Adrenal gland (tissue), 19 donors: ENCODE measurements around the gene LDAH. TPM values are rescaled to one million over a fixed set of nuclear protein-coding genes. Genes with fewer than 3 reads are reported as not detected.

Experiments
- DNase-seq, 7 donors: peaks; one replicate each; pipeline ENCODE4 v3.0.0-alpha.2; 2019 to 2020
- H3K27ac ChIP-seq, 5 donors: fragments of 200-600 bp; sonication (generic) in 4 of 5; 1 replicate in 3 of 5; 2 replicates in 2 of 5; pipeline versions ENCODE4 v1.5.1 to v1.8.0; 2016 to 2020; ENCODE audit warnings: mild to moderate bottlenecking in 1 of 5
- H3K27me3 ChIP-seq: fragments of 200-600 bp; 2 replicates; pipeline ENCODE4 v1.8.0; 2021
- H3K36me3 ChIP-seq, 2 donors: fragments of 200-600 bp; replicated peaks in 1 of 2; 1 replicate in 1 of 2; 2 replicates in 1 of 2; pipeline versions ENCODE4 v1.5.1 to v1.8.0; 2018 to 2022
- H3K4me1 ChIP-seq, 2 donors: fragments of 200-600 bp; replicated peaks in 1 of 2; 1 replicate in 1 of 2; 2 replicates in 1 of 2; pipeline versions ENCODE4 v1.5.1 to v1.8.0; 2018 to 2021
- H3K4me3 ChIP-seq, 4 donors: fragments of 200-600 bp; sonication (generic) in 3 of 4; one replicate each; pipeline ENCODE4 v1.5.1; 2016 to 2018
- H3K9me3 ChIP-seq, 3 donors: fragments of 200-600 bp; sonication (generic) in 1 of 3; replicated peaks in 1 of 3; 1 replicate in 2 of 3; 2 replicates in 1 of 3; pipeline versions ENCODE4 v1.5.1 to v1.8.0; 2016 to 2021
- CTCF ChIP-seq, 6 experiments: fragments of 450-650 bp in 4 of 6; fragments of 200-600 bp in 2 of 6; sonication (generic) in 1 of 6; IDR thresholded peaks; 1 replicate in 5 of 6; 2 replicates in 1 of 6; pipeline versions ENCODE4 v1.5.1 to v1.8.0; 2016 to 2021; ENCODE audit warnings: antibody characterized with exemption in 6 of 6, mild to moderate bottlenecking in 2 of 6, moderate library complexity in 1 of 6
- POLR2A ChIP-seq, 2 donors: fragments of 450-650 bp; IDR thresholded peaks; one replicate each; pipeline ENCODE4 v1.6.1; 2017; ENCODE audit warnings: antibody characterized with exemption in 2 of 2, mild to moderate bottlenecking in 2 of 2, moderate library complexity in 1 of 2
- WGBS, 4 donors: extraction: QIAGEN DNeasy Blood & Tissue Kit in 2 of 4; methylation state at CpG; one replicate each; pipeline versions ENCODE4 v1.1.5 to v1.1.7; 2013 to 2017; 5-methylcytosine and 5-hydroxymethylcytosine counted together
- intact Hi-C, 2 donors: fragments of 100-400 bp; cut with DNase I; formaldehyde crosslinking; loops; one replicate each; pipeline versions ENCODE4 v1.14.1 to v1.15.0; 2022 to 2023
- long read RNA-seq, 10 donors: library from polyadenylated mRNA in 3 of 10; unstranded in 2 of 10; stranded (forward) in 1 of 10; transcript quantifications; one replicate each; pipeline ENCODE4 v2.0.0 and lab custom pipeline, GENCODE V29; 2021 to 2026
- polyA plus RNA-seq, 3 donors: library from polyadenylated mRNA; stranded (reverse); fragments of 200-250 nt in 2 of 3; fragments of 350-450 nt in 1 of 3; fragmentation: Illumina TruSeq in 1 of 3; extraction: RNeasy Lipid Tissue Mini Kit (QIAGEN cat#74804) in 1 of 3; gene quantifications; one replicate each; pipeline ENCODE4 v1.2.3, GENCODE V29; 2013 to 2014
- total RNA-seq, 9 donors: library from RNA; depleted of rRNA in 4 of 9; stranded (reverse); fragments of >200 nt in 4 of 9; fragments of 120-200 nt in 1 of 9; fragmentation: NEBNext Ultra II Directional in 1 of 9; extraction: Animal tissue kit (Norgen Biotek cat#: 25700) in 1 of 9; gene quantifications; one replicate each; pipeline versions ENCODE4 v1.1.0 to v1.2.4, GENCODE V29; 2013 to 2023
- donor health status: healthy with polysubstance abuse.
- donor health status: Bipolar disorder and iron deficiency.
- donor health status: DM: yes; HTN: yes; CAD: no.
- donor health status: DM: no; HTN: no; CAD: no.
- donor health status: DM: no; HTN: no; CAD: no.
- donor health status: DM: yes; HTN: yes; CAD: no.

Gene LDAH
- total RNA-seq (10 to 100 TPM; 16.8 to 64.9 (median 31.5) TPM), polyA plus RNA-seq (10 to 100 TPM in 1 of 3 donors, 1 to 10 TPM in 2; 7.0 to 51.7 (median 7.0) TPM)
- long read RNA-seq, donor 1, transcript LDAH-201 (7 exons, 2,907 nt): major isoform, 10 of 18 reads
- long read RNA-seq, donor 1, partial matches to known transcripts: 0 of 18 reads
- long read RNA-seq, donor 1, other reads (novel, unspliced or antisense): 0 of 18 reads
- long read RNA-seq, donor 2, transcript LDAH-201 (7 exons, 2,907 nt): major isoform, 5 of 5 reads
- long read RNA-seq, donor 2, partial matches to known transcripts: 0 of 5 reads
- long read RNA-seq, donor 2, other reads (novel, unspliced or antisense): 0 of 5 reads
- long read RNA-seq, donor 3, transcript LDAH-201 (7 exons, 2,907 nt): major isoform, 15 of 20 reads
- long read RNA-seq, donor 3, partial matches to known transcripts: 0 of 20 reads
- long read RNA-seq, donor 3, other reads (novel, unspliced or antisense): 0 of 20 reads
- long read RNA-seq, donor 4, transcript LDAH-201 (7 exons, 2,907 nt): major isoform, 12 of 19 reads
- long read RNA-seq, donor 4, partial matches to known transcripts: 0 of 19 reads
- long read RNA-seq, donor 4, other reads (novel, unspliced or antisense): 2 of 19 reads
- long read RNA-seq, donor 5, transcript LDAH-201 (7 exons, 2,907 nt): major isoform, 23 of 40 reads
- long read RNA-seq, donor 5, partial matches to known transcripts: 3 of 40 reads
- long read RNA-seq, donor 5, other reads (novel, unspliced or antisense): 8 of 40 reads
- long read RNA-seq, donor 6, transcript LDAH-201 (7 exons, 2,907 nt): major isoform, 5 of 10 reads
- long read RNA-seq, donor 6, partial matches to known transcripts: 2 of 10 reads
- long read RNA-seq, donor 6, other reads (novel, unspliced or antisense): 0 of 10 reads
- long read RNA-seq, donor 7, partial matches to known transcripts: 0 of 6 reads
- long read RNA-seq, donor 7, other reads (novel, unspliced or antisense): 0 of 6 reads
- long read RNA-seq, donor 8, transcript LDAH-201 (7 exons, 2,907 nt): major isoform, 6 of 12 reads
- long read RNA-seq, donor 8, transcript LDAH-209 (6 exons, 3,728 nt): minor isoform, 5 of 12 reads
- long read RNA-seq, donor 8, partial matches to known transcripts: 0 of 12 reads
- long read RNA-seq, donor 8, other reads (novel, unspliced or antisense): 0 of 12 reads
- long read RNA-seq, donor 9, transcript LDAH-201 (7 exons, 2,907 nt): major isoform, 8 of 13 reads
- long read RNA-seq, donor 9, partial matches to known transcripts: 0 of 13 reads
- long read RNA-seq, donor 9, other reads (novel, unspliced or antisense): 0 of 13 reads
- long read RNA-seq, donor 10, partial matches to known transcripts: 0 of 5 reads
- long read RNA-seq, donor 10, other reads (novel, unspliced or antisense): 0 of 5 reads

GRCh38 chr2:20822535-20823490 lies at the start of gene LDAH:
LDAH (minus strand) TSS chr2:20823101; CDS start chr2:20801463, 21,638 bp downstream.
- Histone ChIP-seq H3K27me3 (no peaks in the 10 kb centered on the region), H3K4me1 (peaks cover 0 to 7% of the 10 kb centered on the region in 2 donors), H3K4me3 (peak within 1 kb of the TSS; percentile 40 to 68 (median 60)), H3K36me3 (no peaks in the 10 kb centered on the region), H3K9me3 (no peaks in the 10 kb centered on the region), H3K27ac (peak within 1 kb of the TSS; percentile 40 to 96 (median 89))
- intact Hi-C loops: no loop called here
- 0 to 2% (median 1%) methylated on average over 21 to 46 of the region's 46 CpGs for WGBS, 4 donors
- TF ChIP-seq CTCF (IDR thresholded peaks at IDR 0.05): peak in 2 of 6 experiments; percentile 16 to 20
- no peak for TF ChIP-seq POLR2A (IDR thresholded peaks at IDR 0.05)
- peak; percentile 88 to 95 (median 91) for DNase-seq

GRCh38 chr2:20868377-20868776 lies 45.5 kb upstream of the LDAH start:
- Histone ChIP-seq H3K4me3 (no peak overlapping the region), H3K9me3 (no peaks in the 10 kb centered on the region), H3K27ac (no peak overlapping the region), H3K27me3 (no peaks in the 10 kb centered on the region), H3K36me3 (no peaks in the 10 kb centered on the region), H3K4me1 (no peaks in the 10 kb centered on the region)
- intact Hi-C loops: no loop called here
- TF ChIP-seq CTCF (IDR thresholded peaks at IDR 0.05) (no peak), POLR2A (IDR thresholded peaks at IDR 0.05) (no peak)
- no peak for DNase-seq
- 21 to 47% (median 34%) methylated on average over 2 of the region's 2 CpGs for WGBS, 4 donors

- Histone ChIP-seq H3K4me3 (no peak overlapping the region), H3K4me1 (no peaks in the 10 kb centered on the region), H3K27ac (no peak overlapping the region), H3K36me3 (no peaks in the 10 kb centered on the region), H3K27me3 (no peaks in the 10 kb centered on the region), H3K9me3 (no peaks in the 10 kb centered on the region)
- intact Hi-C loops: no loop called here
- TF ChIP-seq POLR2A (IDR thresholded peaks at IDR 0.05): no peak
- no peak for TF ChIP-seq CTCF (IDR thresholded peaks at IDR 0.05)
- no peak for DNase-seq
- 70 to 77% (median 76%) methylated on average over 6 of the region's 6 CpGs for WGBS, 4 donors
Measured at GRCh38 chr2:20862850-20863249, 39.9 kb upstream of the LDAH start.
